ENCODE measurements around the gene SPAG17.

Gene SPAG17

GRCh38 chr1:118122234-118123004 lies 62.6 kb downstream of the SPAG17 start:
- no peak overlapping the region for H3K4me3 ChIP-seq (ENCODE audit: low read depth, low read length)

- H3K4me3 ChIP-seq (ENCODE audit: low read depth, low read length) = no peak overlapping the region
These were observed 66.1 kb downstream of the SPAG17 start for GRCh38 chr1:118118873-118119463.

GRCh38 chr1:118118469-118118868 lies 66.6 kb downstream of the SPAG17 start:
- H3K4me3 ChIP-seq (ENCODE audit: low read depth, low read length) = no peak overlapping the region

- no peak overlapping the region for H3K4me3 ChIP-seq (ENCODE audit: low read depth, low read length)
These were observed 67.5 kb downstream of the SPAG17 start for GRCh38 chr1:118117521-118117920.

- H3K4me3 ChIP-seq (ENCODE audit: low read depth, low read length) = no peak overlapping the region
These were observed 68.1 kb downstream of the SPAG17 start for GRCh38 chr1:118116909-118117308.

GRCh38 chr1:118116401-118116800 lies 68.6 kb downstream of the SPAG17 start:
- H3K4me3 ChIP-seq (ENCODE audit: low read depth, low read length) = no peak overlapping the region

- H3K4me3 ChIP-seq (ENCODE audit: low read depth, low read length) = no peak overlapping the region
These were observed 69.3 kb downstream of the SPAG17 start for GRCh38 chr1:118115567-118116295.

GRCh38 chr1:118113261-118113660 lies 71.8 kb downstream of the SPAG17 start:
- no peak overlapping the region for H3K4me3 ChIP-seq (ENCODE audit: low read depth, low read length)

GRCh38 chr1:118110580-118110979 lies 74.4 kb downstream of the SPAG17 start:
- H3K4me3 ChIP-seq (ENCODE audit: low read depth, low read length) = no peak overlapping the region

- no peak overlapping the region for H3K4me3 ChIP-seq (ENCODE audit: low read depth, low read length)
These were observed 80.1 kb downstream of the SPAG17 start for GRCh38 chr1:118104951-118105350.

GRCh38 chr1:118102445-118102844 lies 82.6 kb downstream of the SPAG17 start:
- no peak overlapping the region for H3K4me3 ChIP-seq (ENCODE audit: low read depth, low read length)

- no peak overlapping the region for H3K4me3 ChIP-seq (ENCODE audit: low read depth, low read length)
These were observed 83.0 kb downstream of the SPAG17 start for GRCh38 chr1:118101999-118102398.

GRCh38 chr1:118101515-118101844 lies 83.5 kb downstream of the SPAG17 start:
- H3K4me3 ChIP-seq (ENCODE audit: low read depth, low read length) = no peak overlapping the region

GRCh38 chr1:118100686-118101514 lies 84.1 kb downstream of the SPAG17 start:
- H3K4me3 ChIP-seq (ENCODE audit: low read depth, low read length) = no peak overlapping the region

- no peak overlapping the region for H3K4me3 ChIP-seq (ENCODE audit: low read depth, low read length)
These were observed 85.3 kb downstream of the SPAG17 start for GRCh38 chr1:118099686-118100085.

- no peak overlapping the region for H3K4me3 ChIP-seq (ENCODE audit: low read depth, low read length)
These were observed 87.2 kb downstream of the SPAG17 start for GRCh38 chr1:118097622-118098348.

GRCh38 chr1:118093017-118093416 lies 92.0 kb downstream of the SPAG17 start:
- H3K4me3 ChIP-seq (ENCODE audit: low read depth, low read length) = no peak overlapping the region

- H3K4me3 ChIP-seq (ENCODE audit: low read depth, low read length) = no peak overlapping the region
These were observed 94.9 kb downstream of the SPAG17 start for GRCh38 chr1:118090130-118090529.

- no peak overlapping the region for H3K4me3 ChIP-seq (ENCODE audit: low read depth, low read length)
These were observed 99.7 kb downstream of the SPAG17 start for GRCh38 chr1:118085365-118085764.

GRCh38 chr1:118084400-118084799 lies 100.6 kb downstream of the SPAG17 start:
- H3K4me3 ChIP-seq (ENCODE audit: low read depth, low read length) = no peak overlapping the region

- H3K4me3 ChIP-seq (ENCODE audit: low read depth, low read length) = no peak overlapping the region
These were observed 102.0 kb downstream of the SPAG17 start for GRCh38 chr1:118082984-118083383.
